Neuronal stem cell (in vitro differentiated cells): ENCODE measurements around the gene ITIH3.

ENCODE experiments used
- DNase-seq: peaks from one replicate; pipeline ENCODE4 v3.0.0-alpha.2; 2013; ENCODE audit warnings: low spot score
- H2AFZ ChIP-seq: one replicate; pipeline ENCODE4 v1.6.1; 2013; ENCODE audit warnings: mild to moderate bottlenecking, low read length, inconsistent platforms
- H2AK5ac ChIP-seq: 2 replicates; pipeline ENCODE4 v1.6.1; 2013; ENCODE audit warnings: low read depth, mild to moderate bottlenecking, inconsistent platforms, low read length, moderate library complexity, mixed read lengths
- H2BK120ac ChIP-seq: 2 replicates; pipeline ENCODE4 v1.6.1; 2013; ENCODE audit warnings: low read depth, mild to moderate bottlenecking, inconsistent platforms, low read length, moderate library complexity, mixed read lengths
- H2BK12ac ChIP-seq: one replicate; pipeline ENCODE4 v1.6.1; 2013; ENCODE audit warnings: low read length, inconsistent platforms
- H2BK15ac ChIP-seq: 2 replicates; pipeline ENCODE4 v1.6.1; 2013; ENCODE audit warnings: mild to moderate bottlenecking, low read length, inconsistent platforms, mixed read lengths
- H2BK5ac ChIP-seq: one replicate; pipeline ENCODE4 v1.6.1; 2013; ENCODE audit warnings: inconsistent platforms, mild to moderate bottlenecking, low read length, moderate library complexity
- H3K14ac ChIP-seq: one replicate; pipeline ENCODE4 v1.6.1; 2013; ENCODE audit warnings: low read length, inconsistent platforms
- H3K18ac ChIP-seq: 2 replicates; pipeline ENCODE4 v1.6.1; 2013; ENCODE audit warnings: low read length, inconsistent platforms
- H3K23ac ChIP-seq: 2 replicates; pipeline ENCODE4 v1.6.1; 2013; ENCODE audit warnings: low read depth, mild to moderate bottlenecking, mixed read lengths, low read length, inconsistent platforms; ENCODE audit not compliant: poor library complexity
- H3K27ac ChIP-seq: replicated peaks from 3 replicates; pipeline ENCODE4 v1.5.1; 2013; ENCODE audit warnings: low read length, inconsistent platforms
- H3K27me3 ChIP-seq, 3 experiments: 2 replicates each; pipeline ENCODE4 v1.6.1; 2013; ENCODE audit warnings: low read length in 3 of 3, mild to moderate bottlenecking in 2 of 3, inconsistent platforms in 1 of 3, low read depth in 1 of 3, mixed read lengths in 1 of 3, moderate library complexity in 1 of 3; ENCODE audit not compliant: control insufficient read depth in 3 of 3, insufficient read depth in 3 of 3
- H3K36me3 ChIP-seq, 2 donors: replicated peaks in 1 of 2; 2 replicates each; pipeline ENCODE4 v1.6.1; 2013; ENCODE audit warnings: low read length in 2 of 2; ENCODE audit not compliant: control insufficient read depth in 2 of 2, insufficient read depth in 2 of 2
- H3K4ac ChIP-seq: 2 replicates; pipeline ENCODE4 v1.6.1; 2013; ENCODE audit warnings: inconsistent platforms, mild to moderate bottlenecking, low read length, moderate library complexity
- H3K4me1 ChIP-seq, 2 donors: 1 replicate in 1 of 2; 2 replicates in 1 of 2; pipeline ENCODE4 v1.6.1; 2013; ENCODE audit warnings: low read length in 2 of 2, low read depth in 1 of 2; ENCODE audit not compliant: control insufficient read depth in 2 of 2, insufficient read depth in 1 of 2
- H3K4me2 ChIP-seq: one replicate; pipeline ENCODE4 v1.6.1; 2013; ENCODE audit warnings: mild to moderate bottlenecking, low read length, inconsistent platforms; ENCODE audit not compliant: insufficient read depth, poor library complexity, severe bottlenecking
- H3K4me3 ChIP-seq, 2 donors: 2 replicates each; pipeline ENCODE4 v1.5.1; 2013; ENCODE audit warnings: low read length in 2 of 2, mild to moderate bottlenecking in 2 of 2, inconsistent platforms in 1 of 2, moderate library complexity in 1 of 2
- H3K79me1 ChIP-seq: one replicate; pipeline ENCODE4 v1.6.1; 2013; ENCODE audit warnings: low read depth, mild to moderate bottlenecking, inconsistent platforms, low read length, moderate library complexity
- H3K9ac ChIP-seq: one replicate; pipeline ENCODE4 v1.6.1; 2013; ENCODE audit warnings: mild to moderate bottlenecking, low read depth, low read length, inconsistent platforms; ENCODE audit not compliant: poor library complexity
- H3K9me3 ChIP-seq, 2 donors: replicated peaks in 1 of 2; 2 replicates each; pipeline versions ENCODE3 to v1.6.1; 2013; ENCODE audit warnings: low read length in 2 of 2, mild to moderate bottlenecking in 2 of 2, inconsistent platforms in 1 of 2, low read depth in 1 of 2, mixed read lengths in 1 of 2, moderate library complexity in 1 of 2; ENCODE audit not compliant: control insufficient read depth in 2 of 2, insufficient read depth in 1 of 2
- H4K8ac ChIP-seq: one replicate; pipeline ENCODE4 v1.6.1; 2013; ENCODE audit warnings: low read depth, mild to moderate bottlenecking, inconsistent platforms, low read length, moderate library complexity
- H4K91ac ChIP-seq: one replicate; pipeline ENCODE4 v1.6.1; 2013; ENCODE audit warnings: low read length, low read depth, mild to moderate bottlenecking, inconsistent platforms; ENCODE audit not compliant: poor library complexity
- WGBS, 2 donors: extraction: QIAGEN DNeasy Blood & Tissue Kit; methylation state at CpG; one replicate each; pipeline ENCODE4 v1.1.7; 2013; ENCODE audit warnings: missing lambda C conversion rate in 2 of 2, mixed read lengths in 1 of 2; ENCODE audit not compliant: insufficient read length in 2 of 2, insufficient replicate concordance in 1 of 2; ENCODE audit errors: extremely low coverage in 2 of 2; 5-methylcytosine and 5-hydroxymethylcytosine counted together

The ITIH3 gene

GRCh38 chr3:52790741-52791140 is 3.9 kb upstream of the ITIH3 start:
- H3K36me3 ChIP-seq = no peaks in the 10 kb centered on the region
- no peak overlapping the region for H3K27ac ChIP-seq
- peaks cover 4 to 12% of the 10 kb centered on the region in 2 donors for H3K4me1 ChIP-seq
- peak overlapping the region; percentile 65 for H3K18ac ChIP-seq
- H3K9me3 ChIP-seq = no peaks in the 10 kb centered on the region
- DNase-seq = no peak
- peak overlapping the region; percentile 85 for H2AK5ac ChIP-seq
- H3K4me3 ChIP-seq = no peak overlapping the region
- H3K23ac ChIP-seq = peak overlapping the region; percentile 9
- no CpG with 5 or more reads among the region's 13 CpGs for WGBS, 2 donors
- H3K79me1 ChIP-seq = no peaks in the 10 kb centered on the region
- no peak overlapping the region for H4K8ac ChIP-seq
- H3K4me2 ChIP-seq = no peak overlapping the region
- no peak overlapping the region for H2AFZ ChIP-seq
- H2BK120ac ChIP-seq = no peak overlapping the region
- H3K4ac ChIP-seq = no peak overlapping the region
- peak overlapping the region; percentile 50 for H3K9ac ChIP-seq
- no peak overlapping the region for H4K91ac ChIP-seq
- H2BK5ac ChIP-seq = no peak overlapping the region
- no peak overlapping the region for H2BK12ac ChIP-seq
- H2BK15ac ChIP-seq = no peak overlapping the region
- H3K27me3 ChIP-seq = peaks cover 0 to 9% (median 0%) of the 10 kb centered on the region in 3 experiments
- no peak overlapping the region for H3K14ac ChIP-seq

- no peak overlapping the region for H2BK15ac ChIP-seq
- no peak overlapping the region for H4K8ac ChIP-seq
- H2AFZ ChIP-seq = no peak overlapping the region
- no peak overlapping the region for H3K9ac ChIP-seq
- H3K4ac ChIP-seq = no peak overlapping the region
- no peak overlapping the region for H3K4me3 ChIP-seq
- no peaks in the 10 kb centered on the region for H3K79me1 ChIP-seq
- H3K36me3 ChIP-seq = no peaks in the 10 kb centered on the region
- H3K23ac ChIP-seq = peak overlapping the region; percentile 81
- WGBS, 2 donors = no CpG with 5 or more reads among the region's 12 CpGs
- no peak overlapping the region for H4K91ac ChIP-seq
- no peak overlapping the region for H2BK12ac ChIP-seq
- H2AK5ac ChIP-seq = peak overlapping the region; percentile 6
- peaks cover 0 to 9% (median 0%) of the 10 kb centered on the region in 3 experiments for H3K27me3 ChIP-seq
- DNase-seq = no peak
- peaks cover 4 to 12% of the 10 kb centered on the region in 2 donors for H3K4me1 ChIP-seq
- H3K18ac ChIP-seq = no peak overlapping the region
- no peak overlapping the region for H2BK120ac ChIP-seq
- H2BK5ac ChIP-seq = no peak overlapping the region
- H3K27ac ChIP-seq = no peak overlapping the region
- no peak overlapping the region for H3K4me2 ChIP-seq
- no peak overlapping the region for H3K14ac ChIP-seq
- no peaks in the 10 kb centered on the region for H3K9me3 ChIP-seq
These were observed 3.2 kb upstream of the ITIH3 start for GRCh38 chr3:52791366-52791765.

- Histone ChIP-seq H3K4ac (no peak overlapping the region), H2BK15ac (no peak overlapping the region), H2AK5ac (peak overlapping the region; percentile 6), H2AFZ (no peak overlapping the region), H4K91ac (no peak overlapping the region), H2BK120ac (no peak overlapping the region), H4K8ac (no peak overlapping the region), H3K14ac (no peak overlapping the region), H3K9me3 (no peaks in the 10 kb centered on the region), H3K27ac (no peak overlapping the region), H2BK12ac (peak overlapping the region; percentile 63), H3K4me2 (no peak overlapping the region), H3K4me1 (peaks cover 4 to 12% of the 10 kb centered on the region in 2 donors), H3K9ac (no peak overlapping the region), H3K27me3 (peaks cover 0 to 9% (median 0%) of the 10 kb centered on the region in 3 experiments), H3K79me1 (no peaks in the 10 kb centered on the region), H3K23ac (no peak overlapping the region), H2BK5ac (peak overlapping the region; percentile 31), H3K4me3 (peak overlapping the region in 1 of 2 donors; percentile 56), H3K36me3 (no peaks in the 10 kb centered on the region), H3K18ac (peak overlapping the region; percentile 49)
- DNase-seq = no peak
- WGBS, 2 donors = no CpG with 5 or more reads among the region's 4 CpGs
These were observed 2.7 kb upstream of the ITIH3 start for GRCh38 chr3:52791928-52792327.

- Histone ChIP-seq H4K91ac (no peak overlapping the region), H3K79me1 (no peaks in the 10 kb centered on the region), H2AFZ (no peak overlapping the region), H3K4ac (no peak overlapping the region), H3K27me3 (peaks cover 0 to 9% (median 0%) of the 10 kb centered on the region in 3 experiments), H3K14ac (no peak overlapping the region), H2BK12ac (no peak overlapping the region), H4K8ac (no peak overlapping the region), H2AK5ac (no peak overlapping the region), H2BK120ac (no peak overlapping the region), H3K23ac (no peak overlapping the region), H3K4me3 (no peak overlapping the region), H2BK5ac (peak overlapping the region; percentile 31), H3K36me3 (no peaks in the 10 kb centered on the region), H2BK15ac (no peak overlapping the region), H3K18ac (no peak overlapping the region), H3K9me3 (no peaks in the 10 kb centered on the region), H3K4me1 (peaks cover 4 to 12% of the 10 kb centered on the region in 2 donors), H3K4me2 (no peak overlapping the region), H3K27ac (no peak overlapping the region), H3K9ac (no peak overlapping the region)
- no peak for DNase-seq
- no CpG with 5 or more reads among the region's 7 CpGs for WGBS, 2 donors
These were observed 2.2 kb upstream of the ITIH3 start for GRCh38 chr3:52792413-52792812.
